Purkinje cell (primary cell): ENCODE results near the gene SNF8. TPM values are rescaled to one million over a fixed set of nuclear protein-coding genes. Genes with fewer than 3 reads are reported as not detected.

Source experiments
- polyA plus RNA-seq: library from polyadenylated mRNA; unstranded; fragments of >200 nt; fragmentation: Nextera tagmentation; gene quantifications from 2 replicates; pipeline ENCODE4 v1.2.1, GENCODE V29; 2014

The SNF8 gene
- 25.5 and 43.2 TPM in 2 replicates for polyA plus RNA-seq

GRCh38 chr17:48944515-48945260, at the start of gene SNF8:
SNF8 (minus strand) TSS chr17:48944842; CDS start chr17:48944734, 108 bp downstream.

DNA sequence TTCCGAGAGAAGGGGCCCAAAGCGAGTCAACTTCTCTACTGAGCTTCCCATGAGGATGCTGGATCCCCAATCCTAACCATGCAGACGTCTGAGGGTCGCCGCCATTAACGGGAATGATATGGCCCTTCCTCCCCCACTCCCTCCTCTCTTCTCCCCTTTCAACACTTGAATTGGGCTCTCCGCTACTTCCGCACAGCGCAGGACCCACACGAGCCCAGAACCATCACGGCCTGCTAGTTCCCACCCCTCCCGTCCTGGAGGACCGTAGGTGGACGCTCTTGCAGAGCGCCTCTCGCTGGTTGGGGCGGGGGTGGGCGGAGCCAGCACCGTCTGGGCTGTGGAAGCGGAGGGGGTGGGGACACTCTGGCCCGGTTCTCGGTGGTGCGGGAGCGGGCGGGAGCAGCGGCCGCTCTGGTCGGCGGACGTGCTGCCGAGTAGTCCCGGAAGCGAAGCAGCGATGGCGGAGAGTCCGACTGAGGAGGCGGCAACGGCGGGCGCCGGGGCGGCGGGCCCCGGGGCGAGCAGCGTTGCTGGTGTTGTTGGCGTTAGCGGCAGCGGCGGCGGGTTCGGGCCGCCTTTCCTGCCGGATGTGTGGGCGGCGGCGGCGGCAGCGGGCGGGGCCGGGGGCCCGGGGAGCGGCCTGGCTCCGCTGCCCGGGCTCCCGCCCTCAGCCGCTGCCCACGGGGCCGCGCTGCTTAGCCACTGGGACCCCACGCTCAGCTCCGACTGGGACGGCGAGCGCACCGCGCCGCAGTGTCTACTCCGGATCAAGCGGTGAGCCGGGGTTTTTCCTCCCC, 36.4 kb downstream of the SNF8 start, which contains the start of gene UBE2Z:
TSS of gene UBE2Z (plus strand) at position 361 of the 797 bp plus-strand sequence. CDS start at position 458, 97 bp downstream.

Other genes with a start within 250 kb of the SNF8 start
- not detected in 2 replicates for gene PRAC1, start 222.3 kb downstream of the SNF8 start, polyA plus RNA-seq
- not detected in 2 replicates for gene PRAC2, start 221.7 kb downstream of the SNF8 start, polyA plus RNA-seq
- gene HOXB13, start 216.1 kb downstream of the SNF8 start, polyA plus RNA-seq, result not detected in 2 replicates
- not detected in 2 replicates for gene TTLL6, start 127.6 kb downstream of the SNF8 start, polyA plus RNA-seq
- gene CALCOCO2, start 113.8 kb downstream of the SNF8 start, polyA plus RNA-seq, result 14.3 and 49.5 TPM in 2 replicates
- gene ATP5MC1, start 52.1 kb downstream of the SNF8 start, polyA plus RNA-seq, result 1,346 and 1,481 TPM in 2 replicates
- 7.0 and 9.4 TPM in 2 replicates for gene UBE2Z, start 36.4 kb downstream of the SNF8 start, polyA plus RNA-seq
- not detected in 2 replicates for gene GIP, start 23.8 kb upstream of the SNF8 start, polyA plus RNA-seq
- not detected in 2 replicates for gene IGF2BP1, start 52.5 kb upstream of the SNF8 start, polyA plus RNA-seq
- gene B4GALNT2, start 187.9 kb upstream of the SNF8 start, polyA plus RNA-seq, result not detected in 2 replicates